Gastrocnemius medialis (tissue), 4 donors: ENCODE measurements around the gene TDRD15. TPM values are rescaled to one million over a fixed set of nuclear protein-coding genes. Genes with fewer than 3 reads are reported as not detected.

Source experiments
- ATAC-seq, 2 donors: fragments of 150-250 bp; one replicate each; pipeline ENCODE4 v1.9.1; 2016
- DNase-seq, 2 donors: peaks; one replicate each; pipeline ENCODE4 v3.0.0-alpha.2; 2019
- H3K27ac ChIP-seq, 4 donors: fragments of 200-600 bp; sonication (generic); 1 replicate in 1 of 4; 2 replicates in 3 of 4; pipeline ENCODE4 v1.5.1; 2016 to 2018; ENCODE audit warnings: mild to moderate bottlenecking in 2 of 4, moderate library complexity in 1 of 4
- H3K27me3 ChIP-seq, 3 donors: fragments of 200-600 bp; sonication (generic) in 2 of 3; 1 replicate in 1 of 3; 2 replicates in 2 of 3; pipeline versions ENCODE4 v1.5.1 to v1.6.0; 2016 to 2019; ENCODE audit warnings: mild to moderate bottlenecking in 1 of 3, moderate library complexity in 1 of 3
- H3K36me3 ChIP-seq, 2 donors: fragments of 200-600 bp; sonication (generic) in 1 of 2; one replicate each; pipeline ENCODE4 v1.5.1; 2017 to 2018
- H3K4me1 ChIP-seq, 2 donors: fragments of 200-600 bp; sonication (generic) in 1 of 2; one replicate each; pipeline ENCODE4 v1.5.1; 2016 to 2017; ENCODE audit warnings: mild to moderate bottlenecking in 2 of 2
- H3K4me3 ChIP-seq, 4 donors: fragments of 200-600 bp; sonication (generic) in 3 of 4; 1 replicate in 1 of 4; 2 replicates in 3 of 4; pipeline ENCODE4 v1.5.1; 2016 to 2019; ENCODE audit warnings: mild to moderate bottlenecking in 2 of 4
- H3K9me3 ChIP-seq, 3 donors: fragments of 200-600 bp; sonication (generic) in 2 of 3; 1 replicate in 1 of 3; 2 replicates in 2 of 3; pipeline ENCODE4 v1.5.1; 2016 to 2019
- POLR2A ChIP-seq, 2 donors: fragments of 450-650 bp; IDR thresholded peaks; one replicate each; pipeline ENCODE4 v1.6.1; 2017; ENCODE audit warnings: antibody characterized with exemption in 2 of 2, mild to moderate bottlenecking in 2 of 2, moderate library complexity in 2 of 2
- in situ Hi-C, 4 donors: fragments of 200-750 bp; cut with MboI; loops; one replicate each; pipeline versions ENCODE4 v1.15.0 to v1.8.0; 2017; ENCODE audit warnings: low sequenced_read_pairs in 4 of 4
- intact Hi-C: fragments of 100-400 bp; cut with DNase I; formaldehyde crosslinking; loops from one replicate; pipeline ENCODE4 v1.15.1; 2023; ENCODE audit warnings: low total_unique reads
- total RNA-seq, 4 donors: library from RNA; depleted of rRNA; stranded (reverse); fragments of >200 nt; gene quantifications; one replicate each; pipeline versions ENCODE4 v1.1.0 to v1.2.3, GENCODE V29; 2016
- TF ChIP-seq, protein P1 (sequence below), 5 experiments: fragments of 450-650 bp in 3 of 5; fragments of 200-600 bp in 2 of 5; sonication (generic) in 2 of 5; IDR thresholded peaks in 4 of 5; conservative IDR thresholded peaks in 1 of 5; 1 replicate in 4 of 5; 2 replicates in 1 of 5; pipeline ENCODE4 v1.5.1; 2016 to 2019; ENCODE audit warnings: antibody characterized with exemption in 5 of 5, mild to moderate bottlenecking in 3 of 5, moderate library complexity in 3 of 5

Gene TDRD15
- total RNA-seq, 4 donors from 2014 or later, result 0.68 TPM; not detected in 3

- no peaks in the 10 kb centered on the region for H3K4me1 ChIP-seq
Observed at GRCh38 chr2:21155365-21156136, 31.8 kb downstream of the TDRD15 start.

GRCh38 chr2:21161122-21161521 is 37.4 kb downstream of the TDRD15 start:
- DNase-seq (no peak), ATAC-seq (no peak)
- no peaks in the 10 kb centered on the region for H3K4me1 ChIP-seq
- intact Hi-C loops, result no loop called here
- H3K27me3 ChIP-seq, result no peaks in the 10 kb centered on the region
- H3K4me3 ChIP-seq, result no peak overlapping the region
- no peaks in the 10 kb centered on the region for H3K36me3 ChIP-seq
- H3K9me3 ChIP-seq, result no peaks in the 10 kb centered on the region
- no peak overlapping the region for H3K27ac ChIP-seq
- TF ChIP-seq, protein P1, sequence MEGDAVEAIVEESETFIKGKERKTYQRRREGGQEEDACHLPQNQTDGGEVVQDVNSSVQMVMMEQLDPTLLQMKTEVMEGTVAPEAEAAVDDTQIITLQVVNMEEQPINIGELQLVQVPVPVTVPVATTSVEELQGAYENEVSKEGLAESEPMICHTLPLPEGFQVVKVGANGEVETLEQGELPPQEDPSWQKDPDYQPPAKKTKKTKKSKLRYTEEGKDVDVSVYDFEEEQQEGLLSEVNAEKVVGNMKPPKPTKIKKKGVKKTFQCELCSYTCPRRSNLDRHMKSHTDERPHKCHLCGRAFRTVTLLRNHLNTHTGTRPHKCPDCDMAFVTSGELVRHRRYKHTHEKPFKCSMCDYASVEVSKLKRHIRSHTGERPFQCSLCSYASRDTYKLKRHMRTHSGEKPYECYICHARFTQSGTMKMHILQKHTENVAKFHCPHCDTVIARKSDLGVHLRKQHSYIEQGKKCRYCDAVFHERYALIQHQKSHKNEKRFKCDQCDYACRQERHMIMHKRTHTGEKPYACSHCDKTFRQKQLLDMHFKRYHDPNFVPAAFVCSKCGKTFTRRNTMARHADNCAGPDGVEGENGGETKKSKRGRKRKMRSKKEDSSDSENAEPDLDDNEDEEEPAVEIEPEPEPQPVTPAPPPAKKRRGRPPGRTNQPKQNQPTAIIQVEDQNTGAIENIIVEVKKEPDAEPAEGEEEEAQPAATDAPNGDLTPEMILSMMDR (IDR thresholded peaks at IDR 0.05 in 4 of 5, conservative IDR thresholded peaks at IDR 0.05 in 1 of 5), result no peak
- no peak for TF ChIP-seq POLR2A (IDR thresholded peaks at IDR 0.05)
- in situ Hi-C loops, result no loop called here

More at GRCh38 chr2:21155365-21156136, 31.8 kb downstream of the TDRD15 start:
- no peaks in the 10 kb centered on the region for H3K36me3 ChIP-seq
- H3K27ac ChIP-seq, result no peak overlapping the region
- DNase-seq (no peak), ATAC-seq (no peak)
- TF ChIP-seq, protein P1 (IDR thresholded peaks at IDR 0.05 in 4 of 5, conservative IDR thresholded peaks at IDR 0.05 in 1 of 5), result no peak
- no peak for TF ChIP-seq POLR2A (IDR thresholded peaks at IDR 0.05)
- no peak overlapping the region for H3K4me3 ChIP-seq
- in situ Hi-C loops (no loop called here), intact Hi-C loops (no loop called here)
- H3K9me3 ChIP-seq, result no peaks in the 10 kb centered on the region
- H3K27me3 ChIP-seq, result no peaks in the 10 kb centered on the region

DNA sequence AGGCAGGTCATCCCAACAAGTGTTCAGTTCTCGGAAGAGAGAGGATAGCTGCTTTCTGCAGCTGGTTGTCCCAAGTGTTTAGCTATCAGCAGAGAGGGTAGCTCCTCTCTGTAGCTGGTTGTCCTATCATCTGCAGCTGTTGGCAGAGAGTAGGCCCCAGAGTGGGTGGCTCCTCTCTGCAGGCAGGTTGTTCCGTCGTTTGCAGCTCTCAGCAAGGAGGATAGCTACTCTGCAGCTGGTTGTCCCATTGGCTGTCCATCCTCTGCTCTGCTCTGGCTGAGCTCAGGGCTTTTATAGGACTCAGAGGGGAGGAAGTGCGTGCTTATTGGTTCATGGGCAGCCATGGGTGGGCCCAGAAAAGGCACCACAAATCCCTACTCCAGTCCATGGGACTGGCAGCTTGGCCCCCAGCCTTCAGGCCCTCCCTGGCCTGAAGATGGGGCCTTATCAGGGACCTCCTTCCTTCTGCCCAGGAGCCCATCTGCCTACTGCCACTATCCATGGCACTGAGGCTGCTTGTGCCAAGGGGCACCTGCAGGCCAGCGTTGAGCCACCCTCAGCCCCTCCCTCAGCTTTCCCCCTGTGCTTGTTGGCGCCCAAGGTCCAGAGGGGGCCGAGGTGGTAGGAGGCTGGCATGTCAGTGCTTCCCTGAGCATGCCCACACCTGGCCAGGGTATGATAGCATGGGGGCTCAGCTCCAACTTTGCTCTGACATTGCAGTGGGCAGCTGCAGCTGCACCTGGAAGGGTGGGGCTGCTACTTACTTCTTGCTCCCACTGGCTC is 38.3 kb downstream of the TDRD15 start:
- Histone ChIP-seq H3K4me3 (no peak overlapping the region), H3K27ac (no peak overlapping the region), H3K27me3 (no peaks in the 10 kb centered on the region), H3K9me3 (no peaks in the 10 kb centered on the region), H3K4me1 (no peaks in the 10 kb centered on the region), H3K36me3 (no peaks in the 10 kb centered on the region)
- intact Hi-C loops (no loop called here), in situ Hi-C loops (no loop called here)
- no peak for TF ChIP-seq POLR2A (IDR thresholded peaks at IDR 0.05)
- TF ChIP-seq, protein P1 (IDR thresholded peaks at IDR 0.05 in 4 of 5, conservative IDR thresholded peaks at IDR 0.05 in 1 of 5), result no peak
- DNase-seq, result no peak
- ATAC-seq, result no peak

DNA sequence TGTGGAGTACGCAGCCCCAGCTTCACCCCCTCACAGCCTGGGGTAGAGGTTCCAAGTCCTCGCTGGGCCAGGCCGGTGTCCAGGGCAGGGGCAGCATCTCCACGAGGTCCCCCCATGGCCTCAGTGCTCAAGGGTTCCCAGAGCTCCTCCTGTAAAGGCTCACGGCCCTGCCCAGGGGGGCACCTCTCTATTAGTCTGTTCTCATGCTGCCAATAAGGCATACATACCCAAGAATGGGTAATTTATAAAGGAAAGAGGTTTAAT is 38.8 kb downstream of the TDRD15 start:
- ATAC-seq (no peak), DNase-seq (no peak)
- intact Hi-C loops, result no loop called here
- no peaks in the 10 kb centered on the region for H3K36me3 ChIP-seq
- no peaks in the 10 kb centered on the region for H3K27me3 ChIP-seq
- no peak overlapping the region for H3K27ac ChIP-seq
- no peaks in the 10 kb centered on the region for H3K9me3 ChIP-seq
- TF ChIP-seq, protein P1 (IDR thresholded peaks at IDR 0.05 in 4 of 5, conservative IDR thresholded peaks at IDR 0.05 in 1 of 5), result no peak
- no peaks in the 10 kb centered on the region for H3K4me1 ChIP-seq
- in situ Hi-C loops, result no loop called here
- H3K4me3 ChIP-seq, result no peak overlapping the region
